ENCODE data around the gene ATRIP.
"Not testable (repeated sequence)": the region's sequence is repeated elsewhere in the genome, so short reads cannot be mapped to it uniquely, and the experiment has no call there.

Gene ATRIP

DNA sequence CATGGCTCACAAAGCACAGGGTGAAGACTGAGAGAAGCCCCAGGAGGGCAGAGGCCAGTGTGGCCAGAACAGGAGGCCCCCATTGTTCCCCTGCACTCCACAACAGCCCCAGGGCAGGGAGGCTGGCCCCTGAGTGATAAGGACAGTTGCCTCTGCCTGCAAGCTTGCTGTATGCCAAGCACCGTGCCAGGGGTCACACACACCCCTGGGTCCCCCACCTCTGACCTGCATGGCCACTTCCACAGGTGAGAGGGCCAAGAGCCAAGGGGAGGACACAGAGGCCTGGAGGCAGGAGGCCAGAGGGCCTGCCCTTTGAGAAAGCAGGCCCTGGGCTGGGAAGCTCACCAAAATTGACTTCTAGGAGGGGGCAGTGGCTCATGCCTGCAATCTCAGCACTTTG, 23.7 kb downstream of the ATRIP start:
- no peak for DNase-seq

DNA sequence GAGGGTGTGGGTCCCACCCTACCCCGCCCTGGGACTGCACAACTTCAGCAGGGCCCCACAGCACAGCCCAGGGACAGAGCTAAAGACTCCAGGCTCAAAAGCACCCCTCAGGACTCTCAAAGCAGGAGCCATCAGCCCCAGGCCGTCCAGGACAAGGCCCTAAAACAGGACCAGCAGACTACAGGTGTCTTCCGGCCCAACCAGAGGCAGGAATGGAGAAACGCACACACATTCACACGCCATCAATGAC, 26.1 kb downstream of the ATRIP start:
- DNase-seq = no peak

DNA sequence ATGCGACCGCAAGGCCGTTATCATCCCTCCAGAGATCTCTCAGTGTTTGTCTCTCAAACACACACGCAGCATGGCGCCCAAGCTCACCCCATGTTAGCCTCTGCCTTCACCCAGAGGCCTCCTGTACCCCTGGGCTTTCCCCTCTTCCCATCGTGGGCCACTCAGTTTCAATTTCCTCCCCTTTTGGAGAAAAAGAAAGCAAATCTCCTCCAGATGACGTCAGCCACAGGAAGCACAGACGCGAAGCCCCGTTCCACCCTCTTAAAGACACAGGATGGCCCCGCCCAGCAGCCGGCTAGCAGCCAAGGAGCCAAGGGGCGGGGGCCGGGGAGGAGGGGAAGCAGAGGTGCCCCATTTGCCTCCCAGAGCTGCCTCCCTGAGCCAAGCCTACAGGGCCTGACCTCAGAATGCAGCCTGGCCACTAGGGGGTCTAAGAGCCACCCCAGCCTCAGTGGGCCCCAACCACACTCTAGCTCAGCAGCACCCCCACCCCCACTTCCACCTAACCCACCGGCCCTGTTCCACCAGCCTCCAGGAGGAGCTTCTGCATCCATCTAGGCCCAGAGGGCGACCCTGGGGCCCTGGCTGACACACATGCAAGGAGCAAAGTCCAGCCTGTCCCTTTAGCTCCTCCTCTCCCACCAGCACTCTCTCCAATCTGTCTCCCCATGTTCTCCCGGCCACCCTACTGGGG, 26.5 kb downstream of the ATRIP start:
- peak; percentile 72 to 87 for DNase-seq

DNA sequence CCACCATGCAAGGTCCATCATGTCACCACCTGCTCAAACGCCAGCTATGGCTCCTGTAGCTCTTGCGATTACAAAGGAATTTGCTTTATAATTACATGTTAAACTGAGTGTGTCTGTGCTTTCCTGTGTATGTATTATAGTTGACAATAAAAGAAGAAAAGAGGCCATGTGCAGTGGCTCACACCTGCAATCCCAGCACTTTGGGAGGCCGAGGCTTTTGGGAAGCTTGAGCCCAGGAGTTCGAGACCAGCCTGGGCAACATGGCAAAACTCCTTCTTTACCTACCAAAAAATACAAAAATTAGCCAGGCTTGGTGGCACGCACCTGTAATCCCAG, 27.0 kb downstream of the ATRIP start:
- DNase-seq = no peak

DNA sequence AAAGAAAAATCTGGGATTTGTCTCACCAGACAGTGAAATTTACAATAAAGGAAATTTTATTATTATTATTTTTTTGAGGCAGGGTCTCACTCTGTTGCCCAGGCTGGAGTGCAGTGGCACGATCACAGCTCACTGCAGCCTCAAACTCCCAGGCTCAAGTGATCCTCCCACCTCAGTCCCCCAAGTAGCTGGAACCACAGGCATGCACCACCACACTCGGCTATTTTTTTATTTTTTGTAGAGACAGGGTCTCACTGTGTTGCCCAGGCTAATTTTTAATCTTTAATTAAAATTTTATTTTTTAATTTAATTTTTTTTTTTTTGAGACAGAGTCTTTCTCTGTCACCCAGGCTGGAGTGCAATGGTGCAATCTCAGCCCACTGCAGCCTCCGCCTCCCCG, 27.5 kb downstream of the ATRIP start:
- not testable (repeated sequence) for DNase-seq

DNA sequence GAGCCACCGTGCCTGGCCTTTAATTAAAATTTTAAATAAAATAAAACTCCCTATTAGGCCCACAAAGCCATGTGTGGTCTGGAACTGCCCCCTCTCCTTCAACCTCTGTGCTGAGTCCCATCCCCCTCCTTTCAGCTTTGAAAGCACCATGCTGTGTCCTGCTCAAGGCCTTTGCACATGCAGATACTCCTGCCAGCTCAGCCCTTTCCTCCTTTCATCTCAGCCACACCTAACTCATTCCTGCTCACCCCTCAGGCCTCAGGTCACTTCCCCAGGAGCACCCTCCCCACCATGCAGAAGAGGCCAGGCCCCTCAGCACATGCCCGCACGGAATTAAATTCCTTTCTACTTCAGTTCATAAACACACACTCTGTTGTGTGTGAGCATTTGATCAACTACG, 28.1 kb downstream of the ATRIP start:
- DNase-seq = no peak

DNA sequence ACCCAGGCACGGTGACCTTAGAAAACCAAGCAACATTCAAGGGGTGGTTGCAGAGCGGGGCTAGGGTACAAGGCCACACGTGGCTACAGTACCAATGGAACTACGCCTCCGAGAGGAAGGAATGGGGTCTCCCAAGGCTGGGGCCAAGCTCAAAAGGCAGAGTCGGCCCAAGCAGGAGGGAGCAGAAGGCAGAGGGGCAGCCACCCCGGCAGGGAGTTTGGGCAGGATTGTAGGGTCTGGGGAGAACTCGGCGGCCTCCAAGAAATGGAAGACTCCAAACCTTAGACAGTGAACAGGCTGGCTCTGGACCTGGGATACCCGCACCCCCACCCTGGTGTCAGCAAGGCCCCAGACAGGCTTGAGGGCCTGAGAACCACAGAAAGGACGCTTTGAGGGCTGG, 28.7 kb downstream of the ATRIP start:
- DNase-seq = no peak

DNA sequence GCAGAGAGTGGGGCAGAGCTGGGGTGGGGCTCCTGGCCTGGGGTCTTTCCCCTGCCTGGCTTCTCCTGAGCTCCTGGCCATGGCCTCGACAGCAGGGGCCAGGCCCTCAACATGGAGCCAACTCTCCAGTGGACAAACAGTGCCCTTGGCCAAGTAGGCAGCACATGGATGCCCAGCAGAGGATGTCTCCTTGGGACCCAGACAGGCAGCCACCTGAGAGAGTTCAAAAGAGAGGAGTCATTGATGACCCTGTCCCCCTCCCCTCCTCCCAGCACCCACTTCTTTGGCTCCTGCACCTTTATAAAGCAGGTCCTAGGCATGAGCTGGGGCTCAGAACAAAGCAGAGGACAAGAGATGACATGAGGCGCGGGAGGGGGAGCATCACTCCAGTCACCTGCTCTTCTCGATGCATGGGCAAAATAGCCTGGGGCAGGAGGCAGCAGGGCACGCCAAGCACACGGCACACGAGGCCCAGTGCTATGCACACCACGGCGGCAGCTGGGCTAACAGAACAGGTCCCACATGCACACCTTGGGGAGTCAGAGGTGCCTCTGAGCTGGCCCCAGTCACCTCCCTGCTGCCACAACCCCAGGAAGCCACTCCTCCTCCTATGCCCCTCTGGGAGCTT, 30.0 kb downstream of the ATRIP start:
- DNase-seq = no peak

DNA sequence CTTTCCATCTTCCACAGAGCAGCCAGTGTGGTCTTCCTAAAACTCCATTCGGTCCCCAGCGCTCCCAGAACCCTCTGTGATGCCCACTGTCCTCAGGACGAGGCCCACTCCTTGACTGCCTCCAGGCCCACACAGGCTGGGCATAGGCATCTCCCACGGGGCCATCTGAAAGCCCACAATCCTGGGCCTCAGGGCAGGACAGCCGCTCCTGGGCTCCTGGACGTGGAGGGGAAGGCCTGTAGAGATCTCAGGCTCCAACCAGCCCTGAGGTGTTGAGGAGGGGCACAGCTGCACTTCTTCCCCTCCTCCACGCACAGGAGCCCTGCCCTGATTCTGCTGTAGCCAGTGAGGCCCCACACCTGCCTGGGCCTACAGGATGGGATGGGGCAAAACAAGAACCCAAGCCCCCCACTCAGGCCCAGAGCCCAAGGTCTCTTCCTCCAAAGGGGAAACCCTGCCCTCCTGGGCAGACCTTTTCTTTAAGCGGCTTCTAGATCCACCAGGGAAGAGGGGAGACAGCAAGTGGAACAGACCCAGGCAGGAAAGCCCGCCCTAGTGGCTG, 31.5 kb downstream of the ATRIP start:
- DNase-seq = no peak

DNA sequence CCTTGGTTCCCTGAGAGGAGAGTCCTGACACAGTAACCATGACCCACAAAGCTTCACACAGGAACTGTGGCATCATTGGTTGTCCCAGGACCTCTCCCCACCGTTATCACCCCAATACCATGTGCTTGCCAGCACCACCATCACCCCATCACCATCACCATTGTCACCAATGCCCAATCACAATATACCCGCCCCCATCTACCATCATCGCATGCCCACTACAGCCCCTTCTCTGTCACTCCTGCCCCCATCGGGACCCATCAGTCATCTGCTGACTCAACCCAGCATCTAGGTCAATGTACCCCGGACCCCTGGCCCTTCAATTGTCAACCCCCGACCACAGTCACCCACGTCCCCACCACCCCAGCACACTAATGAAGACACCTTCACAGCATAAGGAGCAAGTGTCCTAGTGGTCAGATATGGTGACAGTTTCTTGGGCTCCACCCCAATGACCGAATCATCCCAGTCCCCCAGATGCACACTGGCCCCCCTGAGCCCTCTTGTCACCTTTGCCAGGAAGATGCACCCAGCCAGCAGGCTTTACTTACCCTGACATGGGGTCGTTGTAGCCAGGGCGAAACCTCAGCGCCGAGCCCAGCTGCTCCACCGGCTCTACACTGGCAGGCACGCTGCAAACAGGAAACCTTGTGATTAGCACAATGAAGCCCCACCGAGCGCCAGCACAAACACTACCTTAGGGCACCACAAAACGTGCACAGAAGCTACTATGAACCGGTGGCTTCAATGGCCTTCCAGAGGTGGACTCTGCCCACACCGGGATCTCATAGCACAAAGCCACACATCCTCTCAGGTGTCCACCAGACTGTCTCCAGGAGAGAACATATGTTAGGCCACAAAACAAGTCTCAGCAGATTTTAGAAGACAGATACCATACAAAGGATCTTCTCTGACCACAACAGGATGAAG, 32.4 kb downstream of the ATRIP start:
- no peak for DNase-seq

DNA sequence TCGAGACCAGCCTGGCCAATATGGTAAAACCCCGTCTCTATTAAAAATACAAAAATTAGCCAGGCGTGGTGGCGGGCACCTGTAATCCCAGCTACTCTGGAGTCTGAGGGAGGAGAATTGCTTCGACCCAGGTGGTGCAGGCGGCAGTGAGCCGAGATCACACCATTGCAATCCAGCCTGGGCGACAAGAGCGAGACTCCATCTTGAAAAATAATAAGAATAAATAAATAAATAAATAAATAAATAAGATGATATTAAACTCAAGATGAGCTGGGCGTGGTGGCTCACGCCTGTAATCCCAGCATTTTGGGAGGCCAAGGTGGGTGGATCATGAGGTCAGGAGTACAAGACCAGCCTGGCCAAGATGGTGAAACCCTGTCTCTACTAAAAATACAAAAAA, 34.4 kb downstream of the ATRIP start:
- DNase-seq = not testable (repeated sequence)

DNA sequence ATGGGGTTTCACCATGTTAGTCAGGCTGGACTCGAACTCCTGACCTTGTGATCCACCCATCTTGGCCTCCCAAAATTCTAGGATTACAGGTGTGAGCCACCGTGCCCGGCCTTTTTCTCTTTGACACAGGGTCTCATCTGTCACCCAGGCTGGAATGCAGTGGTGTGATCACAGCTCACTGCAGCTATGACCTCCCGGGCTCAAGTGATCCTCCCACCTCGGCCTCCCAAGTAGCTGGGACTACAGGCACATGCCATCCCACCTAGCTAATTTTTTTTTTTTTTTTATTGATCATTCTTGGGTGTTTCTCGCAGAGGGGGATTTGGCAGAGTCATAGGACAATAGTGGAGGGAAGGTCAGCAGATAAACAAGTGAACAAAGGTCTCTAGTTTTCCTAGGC, 36.3 kb downstream of the ATRIP start:
- not testable (repeated sequence) for DNase-seq

DNA sequence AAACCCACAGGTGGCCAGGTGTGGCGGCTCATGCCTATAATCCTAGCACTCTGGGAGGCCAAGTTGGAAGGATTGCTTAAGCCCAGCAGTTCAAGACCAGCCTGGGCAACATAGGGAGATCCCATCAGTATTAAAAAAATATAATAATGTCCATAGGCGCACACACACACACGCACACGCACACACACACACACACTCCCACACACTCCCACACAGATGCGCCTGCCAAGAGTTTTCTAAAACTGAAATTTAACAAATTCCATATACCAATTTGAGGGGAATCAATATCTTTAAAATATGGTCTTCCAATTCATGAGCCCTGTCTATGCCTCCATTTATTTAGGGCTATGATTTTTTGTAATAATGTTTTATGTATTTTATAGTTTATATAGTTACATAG, 40.4 kb downstream of the ATRIP start:
- no peak for DNase-seq

DNA sequence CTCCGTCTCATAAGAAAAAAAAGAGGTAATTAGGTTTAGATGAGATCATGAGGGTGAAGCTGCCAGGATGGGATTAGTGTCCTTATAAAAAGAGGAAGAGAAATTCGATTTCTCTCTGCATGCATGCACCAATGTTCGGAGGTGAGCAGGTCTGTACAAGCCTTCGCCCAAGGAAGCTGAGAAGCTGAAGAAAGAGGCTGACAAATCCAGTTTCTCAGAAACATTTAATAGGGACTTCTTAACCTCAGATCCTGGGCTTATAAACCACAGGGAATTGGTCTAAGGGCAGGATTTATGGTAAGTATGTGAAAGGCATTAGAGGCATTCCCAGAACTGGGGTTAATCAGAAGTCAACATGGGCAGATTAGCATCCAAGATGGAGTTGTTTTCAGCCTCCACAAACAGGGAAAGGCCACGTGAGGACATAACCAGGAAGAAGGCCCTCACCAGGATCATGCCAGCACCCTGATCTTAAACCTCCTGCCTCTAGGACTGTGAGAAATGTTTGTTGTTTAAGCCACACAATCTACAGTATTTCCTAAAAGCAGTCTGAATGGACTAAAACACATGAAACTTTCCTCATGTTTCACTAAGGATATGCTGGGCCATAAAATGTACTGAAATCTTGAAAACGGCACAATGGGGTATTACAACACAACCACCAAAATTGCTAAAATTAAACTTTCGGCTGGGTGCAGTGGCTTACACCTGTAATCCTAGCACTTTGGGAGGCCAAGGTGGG, 46.1 kb downstream of the ATRIP start:
- DNase-seq = no peak

DNA sequence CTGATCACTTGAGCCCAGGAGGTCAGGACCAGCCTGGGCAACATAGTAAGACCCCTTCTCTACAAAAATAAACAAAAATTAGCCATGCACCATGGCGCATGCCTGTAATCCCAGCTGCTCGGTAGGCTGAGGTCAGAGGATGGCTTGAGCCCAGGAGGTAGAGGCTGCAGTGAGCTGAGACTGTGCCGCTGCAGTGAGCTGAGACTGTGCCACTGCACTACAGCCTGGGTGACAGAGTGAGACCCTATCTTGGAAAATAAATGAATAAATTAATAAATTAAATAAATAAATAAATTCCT, 46.6 kb downstream of the ATRIP start:
- no peak for DNase-seq

DNA sequence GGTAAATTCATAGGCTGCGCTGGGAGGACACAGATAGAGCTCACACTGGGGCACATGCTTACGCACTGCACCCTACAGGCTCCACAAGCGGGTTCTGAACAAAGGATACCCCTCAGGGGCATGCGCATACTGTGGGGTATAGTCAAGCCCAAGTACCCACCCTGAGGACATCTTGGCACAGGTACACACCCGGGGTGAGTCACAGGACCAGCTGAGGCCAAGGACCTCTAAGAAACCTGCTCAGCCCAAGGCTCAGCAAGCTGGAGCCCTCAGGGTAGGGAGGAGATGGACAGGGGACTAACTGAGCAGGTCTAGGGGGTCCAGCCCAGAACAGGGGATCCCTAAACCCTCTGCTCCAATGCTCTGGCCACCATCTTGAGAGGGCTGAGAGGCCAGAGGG, 54.1 kb downstream of the ATRIP start:
- DNase-seq = no peak

DNA sequence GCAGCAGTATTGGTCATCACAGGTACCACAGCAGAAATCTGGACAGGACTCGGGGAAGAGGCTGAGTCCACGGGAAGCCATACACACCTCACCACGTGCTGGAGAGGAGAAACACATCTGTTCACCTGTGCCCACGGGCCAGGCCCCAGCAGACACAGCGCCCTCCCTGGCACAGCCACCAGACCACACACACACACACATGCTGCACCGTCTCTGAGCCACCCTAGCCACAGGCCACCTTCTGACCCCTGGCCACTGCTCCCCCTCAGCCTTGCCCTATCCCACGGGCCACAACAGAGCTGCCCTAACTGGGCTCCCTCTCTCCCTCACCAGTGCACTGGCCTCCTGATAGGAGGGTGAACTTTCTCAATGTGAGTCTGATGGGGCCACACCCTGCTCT, 54.7 kb downstream of the ATRIP start:
- no peak for DNase-seq

DNA sequence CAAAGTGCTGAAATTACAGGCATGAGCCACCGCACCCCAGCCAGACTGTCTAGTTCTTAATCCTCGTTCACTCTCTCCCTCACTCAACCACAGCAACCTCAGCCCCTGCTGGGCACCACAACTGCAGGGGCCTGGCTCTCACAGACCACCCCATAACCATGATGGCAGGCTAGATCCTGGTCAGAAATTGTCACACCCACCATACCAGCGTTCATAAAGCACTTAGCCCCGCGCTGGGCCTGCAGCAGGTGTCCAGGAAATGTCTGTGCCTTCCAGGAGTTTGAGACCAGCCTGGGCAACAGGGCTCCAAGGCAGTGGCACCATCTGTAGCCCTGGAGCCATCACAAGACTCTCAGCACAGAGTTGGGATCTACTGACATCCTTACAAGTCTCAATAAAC, 55.6 kb downstream of the ATRIP start:
- DNase-seq = no peak

DNA sequence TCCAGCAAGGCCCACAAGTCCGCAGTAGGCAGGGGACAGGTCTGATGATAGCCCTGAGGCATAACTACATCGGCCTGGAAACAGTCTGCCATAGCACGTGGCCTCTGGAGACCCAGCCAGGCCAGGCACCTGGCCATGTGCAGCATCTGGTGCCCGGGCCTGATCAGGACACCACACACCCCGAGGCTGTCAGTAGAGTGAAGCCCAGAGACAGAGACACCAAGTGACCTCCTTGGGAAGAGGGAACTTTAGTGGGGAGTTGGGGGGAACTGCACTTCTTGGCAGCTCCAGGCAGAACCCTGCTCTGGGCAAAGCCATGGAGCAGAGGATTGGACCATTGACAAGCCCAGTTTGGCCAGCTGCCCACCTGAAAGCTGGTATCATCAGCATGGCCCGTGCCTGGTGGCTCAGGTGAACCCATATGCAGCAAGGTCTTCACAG, 56.2 kb downstream of the ATRIP start:
- DNase-seq = no peak

DNA sequence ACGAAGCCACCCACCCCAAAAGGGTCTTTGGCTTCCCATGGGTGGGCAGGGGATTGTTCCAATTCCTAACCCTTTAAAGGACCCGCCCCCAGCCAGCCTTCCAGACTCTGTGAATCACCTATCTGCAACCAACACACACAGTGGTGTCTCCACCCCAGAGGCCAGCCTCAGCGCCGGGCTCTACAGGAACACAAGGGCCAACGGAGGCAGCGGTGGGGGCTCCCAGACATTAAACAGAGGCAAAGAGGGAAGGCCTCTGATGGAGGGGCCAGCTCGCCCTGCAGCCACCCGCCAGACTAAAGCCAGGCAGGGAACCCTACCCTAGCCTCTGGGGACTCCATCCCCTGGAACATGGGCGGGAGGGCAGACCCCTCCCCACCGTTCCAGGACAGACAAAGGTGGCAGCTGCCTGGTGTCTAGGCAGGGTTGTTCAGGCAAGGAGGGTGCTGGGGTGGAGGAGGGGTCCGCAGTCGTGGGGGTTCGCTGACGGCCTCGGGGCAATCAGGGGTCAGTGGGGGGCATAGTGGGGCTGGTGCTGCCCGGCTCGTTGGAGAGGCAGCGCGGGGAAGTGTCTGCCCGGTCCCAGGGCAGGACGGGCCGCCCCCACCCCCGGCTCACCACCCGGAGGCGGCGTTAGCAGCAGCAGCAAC, 57.0 kb downstream of the ATRIP start:
- peak in 1 of 2 experiments; percentile 5 for DNase-seq

DNA sequence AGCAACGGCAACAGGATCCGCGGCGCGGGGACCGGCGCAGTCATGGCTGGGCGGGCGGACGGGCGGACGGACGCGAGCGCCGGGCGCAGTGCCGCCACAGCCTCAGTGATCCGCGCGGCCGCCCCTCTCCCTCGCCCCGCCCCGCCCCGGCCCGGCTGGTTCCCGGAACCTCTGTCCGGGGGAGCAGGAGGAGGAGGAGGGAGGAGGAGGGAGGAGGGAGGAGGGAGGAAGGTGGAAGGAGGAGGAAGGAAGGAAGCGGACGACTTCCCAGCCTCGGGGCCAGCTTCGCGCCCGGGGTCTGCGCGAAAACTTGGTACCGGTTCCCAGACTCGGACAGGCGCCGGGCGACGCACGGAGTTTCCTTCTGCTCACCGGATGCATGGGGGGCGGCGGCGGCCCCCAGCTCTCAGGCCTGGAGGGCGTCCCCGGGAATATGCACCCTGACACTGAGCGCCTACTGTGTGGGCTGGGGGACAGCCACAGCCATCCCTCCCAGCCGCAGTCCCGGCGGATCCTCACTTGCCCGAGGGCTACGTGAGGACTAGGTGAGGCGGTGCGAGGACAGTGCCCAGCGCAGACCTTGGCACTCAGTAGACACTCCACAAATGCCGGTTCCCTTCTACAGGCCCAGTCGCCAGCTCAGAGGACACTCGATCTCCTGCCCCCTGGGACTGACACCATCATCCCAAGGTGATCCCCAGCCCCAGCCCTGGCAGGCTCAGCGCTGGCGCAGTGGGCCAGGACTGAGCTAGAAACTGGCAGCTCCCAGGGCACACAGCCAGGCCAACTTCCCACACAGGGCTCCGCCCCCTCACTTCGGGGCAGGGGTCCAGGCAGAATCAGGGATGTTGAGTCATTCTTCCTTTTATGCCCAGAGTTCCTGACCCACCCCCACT, 57.8 kb downstream of the ATRIP start, which contains the start of gene SHISA5:
Gene SHISA5, minus strand, starts transcription at position 124 of the 896 bp plus-strand sequence. Its CDS starts 80 bp downstream, at position 44.
- DNase-seq = peak in 1 of 2 experiments; percentile 4

DNA sequence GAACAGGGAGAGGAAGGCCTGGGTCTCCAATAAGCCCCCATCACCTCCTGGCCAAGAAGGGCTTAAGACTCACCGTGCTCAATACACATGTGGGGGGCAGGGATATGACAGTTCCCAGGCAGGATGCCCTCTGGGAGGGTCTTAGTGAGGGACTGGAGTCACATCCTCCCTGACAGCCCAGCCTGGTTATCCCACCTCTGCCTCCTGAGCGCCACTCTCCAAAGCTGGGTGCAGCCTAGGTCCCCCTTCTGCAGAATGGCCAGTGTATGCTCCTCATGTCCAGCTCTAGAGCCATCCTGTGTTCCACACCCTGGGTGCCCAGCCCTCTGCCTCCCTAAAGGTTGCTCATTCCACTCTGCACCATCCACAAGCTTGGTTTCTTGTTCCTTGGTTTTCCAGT, 58.6 kb downstream of the ATRIP start:
- no peak for DNase-seq
